Activated B cell treated with CpG ODN at 0.5 μM for 24 hours (primary cell): ENCODE results near the gene CBY2. TPM values are rescaled to one million over a fixed set of nuclear protein-coding genes. Genes with fewer than 3 reads are reported as not detected.

Source experiments
- ATAC-seq: fragments of 200-7000 bp; cut with Tn5 transposase; one replicate; pipeline ENCODE4 v1.10.0; 2021; ENCODE audit warnings: low read depth, mild to moderate bottlenecking, moderate library complexity
- CTCF ChIA-PET: fragments of 350-600 bp; sonication (Branson Sonifier 250); formaldehyde crosslinking; loops from one replicate; lab custom pipeline; 2021; ENCODE audit warnings: antibody characterized with exemption; lab: Charles Lee
- POLR2A ChIA-PET: fragments of 350-600 bp; sonication (Branson Sonifier 250); formaldehyde crosslinking; loops from one replicate; lab custom pipeline; 2021; ENCODE audit warnings: antibody characterized with exemption; lab: Charles Lee
- DNase-seq: peaks from one replicate; pipeline ENCODE4 v3.0.0; 2022
- H3K27ac Mint-ChIP-seq: one replicate; pipeline ENCODE4 v1.8.0; 2020; ENCODE audit warnings: mixed read lengths
- H3K27me3 Mint-ChIP-seq: one replicate; pipeline ENCODE4 v1.8.0; 2021; ENCODE audit warnings: mixed read lengths
- H3K36me3 Mint-ChIP-seq: one replicate; pipeline ENCODE4 v1.8.0; 2021; ENCODE audit warnings: low read depth, mixed read lengths
- H3K4me1 Mint-ChIP-seq: one replicate; pipeline ENCODE4 v1.8.0; 2021; ENCODE audit warnings: mixed read lengths
- H3K4me3 Mint-ChIP-seq: one replicate; pipeline ENCODE4 v1.8.0; 2020; ENCODE audit warnings: mild to moderate bottlenecking, mixed read lengths
- H3K9me3 Mint-ChIP-seq: one replicate; pipeline ENCODE4 v1.8.0; 2020; ENCODE audit warnings: mixed read lengths
- intact Hi-C: fragments of 100-400 bp; cut with micrococcal nuclease; formaldehyde crosslinking; loops from one replicate; pipeline ENCODE4 v1.15.1; 2024
- total RNA-seq: library from RNA; stranded (reverse); gene quantifications from 2 replicates; pipeline ENCODE4 v1.2.3, GENCODE V29; 2022
- TF ChIP-seq, protein P1 (sequence below): fragments of 200-600 bp; IDR thresholded peaks from one replicate; pipeline ENCODE4 v1.8.0; 2022; ENCODE audit warnings: antibody characterized with exemption, mild to moderate bottlenecking

CBY2 gene
- total RNA-seq, 1 donor from 2014 or later, result not detected

DNA sequence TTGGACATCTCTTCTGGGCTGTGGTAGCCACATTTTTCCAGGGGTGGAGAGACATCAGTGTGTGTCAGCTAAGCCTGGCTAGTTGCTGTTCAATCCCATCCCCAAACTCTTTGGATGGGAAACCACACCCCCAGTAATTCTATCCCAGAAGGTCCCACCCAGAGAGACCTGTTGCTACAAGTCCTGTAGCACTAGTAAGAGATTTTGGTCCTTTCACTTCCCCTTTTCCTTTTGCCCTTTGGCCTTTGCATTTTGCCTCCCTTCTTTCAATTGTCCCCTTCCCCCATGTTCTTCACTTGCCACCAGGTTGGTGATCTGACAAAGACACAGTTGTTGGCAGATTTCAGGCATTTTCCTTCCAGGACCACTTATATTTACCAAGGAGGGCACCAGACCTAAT is 3.8 kb downstream of the CBY2 start:
- DNase-seq (no peak), ATAC-seq (no peak)
- H3K4me3 Mint-ChIP-seq, result no peak overlapping the region
- H3K9me3 Mint-ChIP-seq, result no peaks in the 10 kb centered on the region
- no peaks in the 10 kb centered on the region for H3K36me3 Mint-ChIP-seq
- TF ChIP-seq, protein P1, sequence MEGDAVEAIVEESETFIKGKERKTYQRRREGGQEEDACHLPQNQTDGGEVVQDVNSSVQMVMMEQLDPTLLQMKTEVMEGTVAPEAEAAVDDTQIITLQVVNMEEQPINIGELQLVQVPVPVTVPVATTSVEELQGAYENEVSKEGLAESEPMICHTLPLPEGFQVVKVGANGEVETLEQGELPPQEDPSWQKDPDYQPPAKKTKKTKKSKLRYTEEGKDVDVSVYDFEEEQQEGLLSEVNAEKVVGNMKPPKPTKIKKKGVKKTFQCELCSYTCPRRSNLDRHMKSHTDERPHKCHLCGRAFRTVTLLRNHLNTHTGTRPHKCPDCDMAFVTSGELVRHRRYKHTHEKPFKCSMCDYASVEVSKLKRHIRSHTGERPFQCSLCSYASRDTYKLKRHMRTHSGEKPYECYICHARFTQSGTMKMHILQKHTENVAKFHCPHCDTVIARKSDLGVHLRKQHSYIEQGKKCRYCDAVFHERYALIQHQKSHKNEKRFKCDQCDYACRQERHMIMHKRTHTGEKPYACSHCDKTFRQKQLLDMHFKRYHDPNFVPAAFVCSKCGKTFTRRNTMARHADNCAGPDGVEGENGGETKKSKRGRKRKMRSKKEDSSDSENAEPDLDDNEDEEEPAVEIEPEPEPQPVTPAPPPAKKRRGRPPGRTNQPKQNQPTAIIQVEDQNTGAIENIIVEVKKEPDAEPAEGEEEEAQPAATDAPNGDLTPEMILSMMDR, result no peak
- POLR2A ChIA-PET, result no interaction called here
- intact Hi-C loops, result no loop called here
- no peaks in the 10 kb centered on the region for H3K4me1 Mint-ChIP-seq
- CTCF ChIA-PET, result no interaction called here
- H3K27ac Mint-ChIP-seq, result no peak overlapping the region
- no peaks in the 10 kb centered on the region for H3K27me3 Mint-ChIP-seq

DNA sequence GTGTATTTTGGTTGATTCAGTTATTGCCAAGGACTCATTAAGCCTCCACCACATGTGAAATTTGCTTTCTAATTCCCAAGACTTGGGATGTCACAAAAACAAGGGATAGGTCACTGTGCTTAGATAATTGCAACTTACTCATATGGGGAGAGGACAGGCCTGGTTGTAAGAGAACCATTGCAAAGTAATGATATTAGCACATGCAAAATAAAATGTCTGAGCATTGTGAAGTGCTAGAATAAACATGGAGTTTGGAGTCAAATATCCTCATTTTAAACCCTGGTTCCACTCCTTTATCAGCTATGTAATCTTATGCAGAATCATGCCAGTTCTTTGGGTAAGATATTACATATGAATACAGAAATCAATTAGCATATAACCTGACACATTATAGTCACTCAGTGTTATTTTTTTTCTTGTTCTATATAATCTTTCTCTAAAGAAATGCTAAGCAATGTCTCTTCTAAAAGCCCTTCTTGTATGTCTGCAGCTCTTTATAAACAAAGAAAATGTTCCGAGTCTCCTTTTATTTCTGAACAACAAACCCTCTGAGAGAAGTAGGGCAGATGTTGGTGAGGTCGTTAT is 5.5 kb downstream of the CBY2 start:
- CTCF ChIA-PET, result no interaction called here
- no peak overlapping the region for H3K27ac Mint-ChIP-seq
- TF ChIP-seq, protein P1, result no peak
- peaks cover 2% of the 10 kb centered on the region for H3K27me3 Mint-ChIP-seq
- intact Hi-C loops, result no loop called here
- H3K4me3 Mint-ChIP-seq, result no peak overlapping the region
- no peaks in the 10 kb centered on the region for H3K4me1 Mint-ChIP-seq
- no peak for ATAC-seq
- H3K36me3 Mint-ChIP-seq, result no peaks in the 10 kb centered on the region
- no peaks in the 10 kb centered on the region for H3K9me3 Mint-ChIP-seq
- POLR2A ChIA-PET, result no interaction called here
- no peak for DNase-seq

DNA sequence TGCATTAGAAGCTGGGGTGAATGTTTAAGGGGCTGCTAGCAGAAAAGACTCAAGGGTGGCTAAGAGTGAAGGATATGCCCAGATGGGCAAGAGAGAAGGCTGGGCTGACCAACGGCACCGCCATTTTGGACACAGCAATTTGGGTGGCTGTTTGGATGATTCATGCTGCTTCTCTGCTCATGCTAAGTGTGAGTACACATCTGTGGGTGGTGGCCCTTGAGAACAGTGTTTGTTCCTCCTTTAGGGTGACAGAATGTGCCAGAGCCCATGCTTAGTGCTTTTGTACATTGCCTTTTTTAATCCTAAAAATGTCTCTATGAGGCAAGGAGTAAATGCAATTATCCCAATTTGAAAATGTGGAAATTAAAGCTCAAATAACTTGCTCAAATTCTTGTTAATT is 9.8 kb downstream of the CBY2 start:
- Mint-ChIP-seq H3K27me3 (peaks cover 4% of the 10 kb centered on the region), H3K36me3 (no peaks in the 10 kb centered on the region), H3K4me3 (no peak overlapping the region), H3K27ac (no peak overlapping the region), H3K9me3 (no peaks in the 10 kb centered on the region), H3K4me1 (no peaks in the 10 kb centered on the region)
- no peak for ATAC-seq
- ChIA-PET CTCF (no interaction called here), POLR2A (no interaction called here)
- no peak for DNase-seq
- intact Hi-C loops, result no loop called here
- TF ChIP-seq, protein P1, result no peak

DNA sequence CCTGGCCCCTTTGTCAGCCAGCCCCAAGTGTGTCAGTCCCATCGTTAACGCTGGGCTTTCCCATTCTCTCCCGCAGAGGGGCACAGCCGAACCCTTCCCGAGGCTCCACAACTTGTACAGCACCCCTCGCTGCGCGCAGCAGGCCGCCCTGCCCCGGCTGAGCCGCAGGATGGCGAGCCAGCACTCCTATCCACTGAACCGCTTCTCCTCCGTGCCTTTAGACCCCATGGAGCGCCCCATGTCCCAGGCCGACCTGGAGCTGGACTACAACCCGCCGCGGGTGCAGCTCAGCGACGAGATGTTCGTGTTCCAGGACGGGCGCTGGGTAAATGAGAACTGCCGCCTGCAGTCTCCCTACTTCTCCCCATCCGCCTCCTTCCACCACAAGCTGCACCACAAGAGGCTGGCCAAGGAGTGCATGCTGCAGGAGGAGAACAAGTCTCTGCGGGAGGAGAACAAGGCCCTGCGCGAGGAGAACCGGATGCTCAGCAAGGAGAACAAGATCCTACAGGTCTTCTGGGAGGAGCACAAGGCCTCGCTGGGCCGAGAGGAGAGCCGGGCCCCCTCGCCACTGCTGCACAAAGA is 11.1 kb downstream of the CBY2 start:
- no peak for ATAC-seq
- POLR2A ChIA-PET, result no interaction called here
- Mint-ChIP-seq H3K36me3 (no peaks in the 10 kb centered on the region), H3K27ac (no peak overlapping the region), H3K27me3 (peaks cover 4% of the 10 kb centered on the region), H3K4me1 (no peaks in the 10 kb centered on the region), H3K9me3 (no peaks in the 10 kb centered on the region), H3K4me3 (no peak overlapping the region)
- TF ChIP-seq, protein P1, result no peak
- DNase-seq, result no peak
- CTCF ChIA-PET, result no interaction called here
- intact Hi-C loops, result no loop called here

DNA sequence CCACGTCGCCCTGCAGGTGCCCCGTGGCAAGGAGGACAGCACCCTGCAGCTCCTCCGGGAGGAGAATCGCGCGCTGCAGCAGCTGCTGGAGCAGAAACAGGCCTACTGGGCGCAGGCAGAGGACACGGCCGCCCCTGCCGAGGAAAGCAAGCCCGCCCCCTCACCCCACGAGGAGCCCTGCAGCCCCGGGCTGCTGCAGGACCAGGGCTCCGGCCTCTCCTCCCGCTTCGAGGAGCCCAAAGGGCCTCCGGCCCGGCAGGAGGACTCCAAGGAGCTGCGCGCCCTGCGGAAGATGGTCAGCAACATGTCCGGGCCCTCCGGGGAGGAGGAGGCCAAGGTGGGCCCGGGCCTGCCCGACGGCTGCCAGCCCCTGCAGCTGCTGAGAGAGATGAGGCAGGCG is 11.6 kb downstream of the CBY2 start:
- H3K27me3 Mint-ChIP-seq, result peaks cover 4% of the 10 kb centered on the region
- ATAC-seq (no peak), DNase-seq (no peak)
- intact Hi-C loops, result no loop called here
- no peaks in the 10 kb centered on the region for H3K4me1 Mint-ChIP-seq
- no peak overlapping the region for H3K27ac Mint-ChIP-seq
- H3K9me3 Mint-ChIP-seq, result no peaks in the 10 kb centered on the region
- no peaks in the 10 kb centered on the region for H3K36me3 Mint-ChIP-seq
- TF ChIP-seq, protein P1, result no peak
- H3K4me3 Mint-ChIP-seq, result no peak overlapping the region
- ChIA-PET POLR2A (no interaction called here), CTCF (no interaction called here)
